C4-2B (cell line): ENCODE measurements around the gene SCIN.

Experiments
- CTCF ChIP-seq: fragments of 450-650 bp; conservative IDR thresholded peaks from 2 replicates; pipeline ENCODE4 v1.5.1; 2017; ENCODE audit warnings: mild to moderate bottlenecking
- ZFX ChIP-seq: fragments of 450-650 bp; IDR thresholded peaks from 2 replicates; pipeline ENCODE4 v1.6.1; 2017

- TF ChIP-seq CTCF (no peak), ZFX (no peak)
Observed at GRCh38 chr7:12674053-12674452, 103.5 kb downstream of the SCIN start.
